Gastrocnemius medialis (tissue), 4 donors: ENCODE results near the gene ATOH7. TPM values are rescaled to one million over a fixed set of nuclear protein-coding genes. Genes with fewer than 3 reads are reported as not detected.

Source experiments
- ATAC-seq, 2 donors: fragments of 150-250 bp; one replicate each; pipeline ENCODE4 v1.9.1; 2016
- DNase-seq, 2 donors: peaks; one replicate each; pipeline ENCODE4 v3.0.0-alpha.2; 2019
- H3K27ac ChIP-seq, 4 donors: fragments of 200-600 bp; sonication (generic); 1 replicate in 1 of 4; 2 replicates in 3 of 4; pipeline ENCODE4 v1.5.1; 2016 to 2018; ENCODE audit warnings: mild to moderate bottlenecking in 2 of 4, moderate library complexity in 1 of 4
- H3K27me3 ChIP-seq, 3 donors: fragments of 200-600 bp; sonication (generic) in 2 of 3; 1 replicate in 1 of 3; 2 replicates in 2 of 3; pipeline versions ENCODE4 v1.5.1 to v1.6.0; 2016 to 2019; ENCODE audit warnings: mild to moderate bottlenecking in 1 of 3, moderate library complexity in 1 of 3
- H3K36me3 ChIP-seq, 2 donors: fragments of 200-600 bp; sonication (generic) in 1 of 2; one replicate each; pipeline ENCODE4 v1.5.1; 2017 to 2018
- H3K4me1 ChIP-seq, 2 donors: fragments of 200-600 bp; sonication (generic) in 1 of 2; one replicate each; pipeline ENCODE4 v1.5.1; 2016 to 2017; ENCODE audit warnings: mild to moderate bottlenecking in 2 of 2
- H3K4me3 ChIP-seq, 4 donors: fragments of 200-600 bp; sonication (generic) in 3 of 4; 1 replicate in 1 of 4; 2 replicates in 3 of 4; pipeline ENCODE4 v1.5.1; 2016 to 2019; ENCODE audit warnings: mild to moderate bottlenecking in 2 of 4
- H3K9me3 ChIP-seq, 3 donors: fragments of 200-600 bp; sonication (generic) in 2 of 3; 1 replicate in 1 of 3; 2 replicates in 2 of 3; pipeline ENCODE4 v1.5.1; 2016 to 2019
- CTCF ChIP-seq, 5 experiments: fragments of 450-650 bp in 3 of 5; fragments of 200-600 bp in 2 of 5; sonication (generic) in 2 of 5; IDR thresholded peaks in 4 of 5; conservative IDR thresholded peaks in 1 of 5; 1 replicate in 4 of 5; 2 replicates in 1 of 5; pipeline ENCODE4 v1.5.1; 2016 to 2019; ENCODE audit warnings: antibody characterized with exemption in 5 of 5, mild to moderate bottlenecking in 3 of 5, moderate library complexity in 3 of 5
- POLR2A ChIP-seq, 2 donors: fragments of 450-650 bp; IDR thresholded peaks; one replicate each; pipeline ENCODE4 v1.6.1; 2017; ENCODE audit warnings: antibody characterized with exemption in 2 of 2, mild to moderate bottlenecking in 2 of 2, moderate library complexity in 2 of 2
- in situ Hi-C, 4 donors: fragments of 200-750 bp; cut with MboI; loops; one replicate each; pipeline versions ENCODE4 v1.15.0 to v1.8.0; 2017; ENCODE audit warnings: low sequenced_read_pairs in 4 of 4
- intact Hi-C: fragments of 100-400 bp; cut with DNase I; formaldehyde crosslinking; loops from one replicate; pipeline ENCODE4 v1.15.1; 2023; ENCODE audit warnings: low total_unique reads
- total RNA-seq, 4 donors: library from RNA; depleted of rRNA; stranded (reverse); fragments of >200 nt; gene quantifications; one replicate each; pipeline versions ENCODE4 v1.1.0 to v1.2.3, GENCODE V29; 2016

The ATOH7 gene
- total RNA-seq, 4 donors from 2014 or later = not detected

GRCh38 chr10:68231106-68231816, 652 bp downstream of the ATOH7 start:
- H3K4me1 ChIP-seq = peaks cover 3 to 4% of the 10 kb centered on the region in 2 donors
- ATAC-seq = peak; percentile 70 to 76
- intact Hi-C loops (loop anchor here (2.0 kb wide), 1 partner anchor 102 kb away; the partner anchor contains the start of genes HNRNPH3 and PBLD), in situ Hi-C loops (no loop called here)
- no peaks in the 10 kb centered on the region for H3K36me3 ChIP-seq
- peak overlapping the region; percentile 12 to 58 (median 51) for H3K27ac ChIP-seq
- no peaks in the 10 kb centered on the region for H3K9me3 ChIP-seq
- no peak for TF ChIP-seq POLR2A (IDR thresholded peaks at IDR 0.05)
- TF ChIP-seq CTCF (IDR thresholded peaks at IDR 0.05 in 4 of 5, conservative IDR thresholded peaks at IDR 0.05 in 1 of 5) = peak in 2 of 5 experiments; percentile 10 to 39
- peak; percentile 12 to 26 for DNase-seq
- H3K4me3 ChIP-seq = peak overlapping the region; percentile 62 to 79 (median 68)
- H3K27me3 ChIP-seq = no peaks in the 10 kb centered on the region

- Histone ChIP-seq H3K27ac (no peak overlapping the region), H3K9me3 (no peaks in the 10 kb centered on the region), H3K27me3 (no peaks in the 10 kb centered on the region), H3K4me1 (peaks cover 3 to 4% of the 10 kb centered on the region in 2 donors), H3K4me3 (no peak overlapping the region), H3K36me3 (no peaks in the 10 kb centered on the region)
- no peak for TF ChIP-seq CTCF (IDR thresholded peaks at IDR 0.05 in 4 of 5, conservative IDR thresholded peaks at IDR 0.05 in 1 of 5)
- TF ChIP-seq POLR2A (IDR thresholded peaks at IDR 0.05) = no peak
- intact Hi-C loops (loop anchor here (2.0 kb wide), 1 partner anchor 103 kb away; the partner anchor contains the start of genes HNRNPH3 and PBLD), in situ Hi-C loops (no loop called here)
- no peak for DNase-seq
- ATAC-seq = no peak
Measured at GRCh38 chr10:68230268-68230667, 1.6 kb downstream of the ATOH7 start.

GRCh38 chr10:68224810-68225209, 7.1 kb downstream of the ATOH7 start:
- peak overlapping the region in 2 of 4 donors; percentile 21 to 51 for H3K27ac ChIP-seq
- H3K9me3 ChIP-seq = no peaks in the 10 kb centered on the region
- in situ Hi-C loops (no loop called here), intact Hi-C loops (no loop called here)
- ATAC-seq (peak in 1 of 2 donors; percentile 51), DNase-seq (no peak)
- no peaks in the 10 kb centered on the region for H3K27me3 ChIP-seq
- TF ChIP-seq CTCF (IDR thresholded peaks at IDR 0.05 in 4 of 5, conservative IDR thresholded peaks at IDR 0.05 in 1 of 5) (no peak), POLR2A (IDR thresholded peaks at IDR 0.05) (no peak)
- no peak overlapping the region for H3K4me3 ChIP-seq
- no peaks in the 10 kb centered on the region for H3K4me1 ChIP-seq
- H3K36me3 ChIP-seq = no peaks in the 10 kb centered on the region

- TF ChIP-seq CTCF (IDR thresholded peaks at IDR 0.05 in 4 of 5, conservative IDR thresholded peaks at IDR 0.05 in 1 of 5) = no peak
- no peaks in the 10 kb centered on the region for H3K9me3 ChIP-seq
- H3K4me3 ChIP-seq = no peak overlapping the region
- in situ Hi-C loops (no loop called here), intact Hi-C loops (no loop called here)
- DNase-seq = no peak
- ATAC-seq = no peak
- no peaks in the 10 kb centered on the region for H3K27me3 ChIP-seq
- no peak overlapping the region for H3K27ac ChIP-seq
- H3K4me1 ChIP-seq = no peaks in the 10 kb centered on the region
- no peaks in the 10 kb centered on the region for H3K36me3 ChIP-seq
Measured at GRCh38 chr10:68223535-68224165, 8.3 kb downstream of the ATOH7 start.
